ENCODE data around the gene CLPTM1L.

GRCh38 chr5:1293416-1294205 is 51.3 kb downstream of the CLPTM1L start:
- no peak for TF ChIP-seq ZNF274 (IDR thresholded peaks at IDR 0.05; ENCODE audit: low read depth, low read length)
- TF ChIP-seq YY1 (IDR thresholded peaks at IDR 0.05; ENCODE audit: insufficient read depth, insufficient read length): no peak
- TF ChIP-seq SUZ12 (IDR thresholded peaks at IDR 0.05; ENCODE audit: extremely low read depth, insufficient read depth, insufficient read length): no peak

All from NT2/D1 (cell line).